ENCODE results near the gene MFSD12. TPM values are rescaled to one million over a fixed set of nuclear protein-coding genes. Genes with fewer than 3 reads are reported as not detected.

The MFSD12 gene
- polyA plus RNA-seq, 1 experiment, result 23.7 TPM

GRCh38 chr19:3535235-3535535 lies 22.2 kb downstream of the MFSD12 start:
- no peak overlapping the region for H3K27ac ChIP-seq (ENCODE audit: low read depth, low read length)
- ChIA-PET POLR2A (no interaction called here), CTCF (no interaction called here)
- no peak for TF ChIP-seq CTCF (IDR thresholded peaks at IDR 0.05; ENCODE audit: low read depth, low read length)
- H3K4me3 ChIP-seq (ENCODE audit: low read depth, low read length), result no peak overlapping the region
- no peaks in the 10 kb centered on the region for H3K27me3 ChIP-seq (ENCODE audit: control insufficient read depth, insufficient read depth, low read length)
- H3K9me3 ChIP-seq (ENCODE audit: control insufficient read depth, insufficient read depth, low read length), result peaks cover 5% of the 10 kb centered on the region; the same call in 1 of the 2 replicates
- DNase-seq (ENCODE audit: low read depth, low spot score), result no peak

GRCh38 chr19:3534375-3535234 lies 22.8 kb downstream of the MFSD12 start:
- ChIA-PET POLR2A (no interaction called here), CTCF (interaction anchor here (1.2 kb wide), 1 partner anchor 11 kb away, joined by 4 read pairs; no protein-coding TSS in a partner anchor)
- H3K27ac ChIP-seq (ENCODE audit: low read depth, low read length), result no peak overlapping the region
- no peak for TF ChIP-seq CTCF (IDR thresholded peaks at IDR 0.05; ENCODE audit: low read depth, low read length)
- H3K9me3 ChIP-seq (ENCODE audit: control insufficient read depth, insufficient read depth, low read length), result peaks cover 4% of the 10 kb centered on the region; the same call in 1 of the 2 replicates
- no peak for DNase-seq (ENCODE audit: low read depth, low spot score)
- H3K4me3 ChIP-seq (ENCODE audit: low read depth, low read length), result no peak overlapping the region
- H3K27me3 ChIP-seq (ENCODE audit: control insufficient read depth, insufficient read depth, low read length), result no peaks in the 10 kb centered on the region

GRCh38 chr19:3533563-3534216 lies 23.7 kb downstream of the MFSD12 start:
- no peak for TF ChIP-seq CTCF (IDR thresholded peaks at IDR 0.05; ENCODE audit: low read depth, low read length)
- POLR2A ChIA-PET, result no interaction called here
- Histone ChIP-seq H3K4me3 (ENCODE audit: low read depth, low read length) (no peak overlapping the region), H3K9me3 (ENCODE audit: control insufficient read depth, insufficient read depth, low read length) (no peaks in the 10 kb centered on the region), H3K27me3 (ENCODE audit: control insufficient read depth, insufficient read depth, low read length) (no peaks in the 10 kb centered on the region), H3K27ac (ENCODE audit: low read depth, low read length) (no peak overlapping the region)
- CTCF ChIA-PET, result interaction anchor here (1.2 kb wide), 1 partner anchor 11 kb away, joined by 4 read pairs; no protein-coding TSS in a partner anchor
- DNase-seq (ENCODE audit: low read depth, low spot score), result no peak

DNA sequence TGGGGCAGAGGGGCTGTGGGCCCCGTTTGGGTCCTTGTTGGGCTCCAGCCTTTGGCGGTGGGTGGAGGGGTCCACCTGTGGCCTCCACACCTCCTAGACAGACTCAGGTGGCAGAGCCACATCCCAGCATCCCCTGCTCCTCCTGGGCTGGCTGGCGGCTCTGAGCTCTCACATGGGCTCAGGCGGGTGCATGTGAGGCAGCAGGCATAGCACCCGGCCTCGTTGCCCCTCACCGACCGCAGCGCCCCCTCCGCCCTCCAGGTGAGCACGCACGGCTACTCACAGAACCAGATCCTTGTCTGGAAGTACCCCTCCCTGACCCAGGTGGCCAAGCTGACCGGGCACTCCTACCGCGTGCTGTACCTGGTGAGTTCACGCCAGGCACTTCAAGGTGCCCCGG lies 24.4 kb downstream of the MFSD12 start:
- CTCF ChIA-PET, result no interaction called here
- no peak for TF ChIP-seq CTCF (IDR thresholded peaks at IDR 0.05; ENCODE audit: low read depth, low read length)
- Histone ChIP-seq H3K27ac (ENCODE audit: low read depth, low read length) (no peak overlapping the region), H3K4me3 (ENCODE audit: low read depth, low read length) (no peak overlapping the region), H3K27me3 (ENCODE audit: control insufficient read depth, insufficient read depth, low read length) (no peaks in the 10 kb centered on the region), H3K9me3 (ENCODE audit: control insufficient read depth, insufficient read depth, low read length) (no peaks in the 10 kb centered on the region)
- POLR2A ChIA-PET, result no interaction called here
- DNase-seq (ENCODE audit: low read depth, low spot score), result no peak

DNA sequence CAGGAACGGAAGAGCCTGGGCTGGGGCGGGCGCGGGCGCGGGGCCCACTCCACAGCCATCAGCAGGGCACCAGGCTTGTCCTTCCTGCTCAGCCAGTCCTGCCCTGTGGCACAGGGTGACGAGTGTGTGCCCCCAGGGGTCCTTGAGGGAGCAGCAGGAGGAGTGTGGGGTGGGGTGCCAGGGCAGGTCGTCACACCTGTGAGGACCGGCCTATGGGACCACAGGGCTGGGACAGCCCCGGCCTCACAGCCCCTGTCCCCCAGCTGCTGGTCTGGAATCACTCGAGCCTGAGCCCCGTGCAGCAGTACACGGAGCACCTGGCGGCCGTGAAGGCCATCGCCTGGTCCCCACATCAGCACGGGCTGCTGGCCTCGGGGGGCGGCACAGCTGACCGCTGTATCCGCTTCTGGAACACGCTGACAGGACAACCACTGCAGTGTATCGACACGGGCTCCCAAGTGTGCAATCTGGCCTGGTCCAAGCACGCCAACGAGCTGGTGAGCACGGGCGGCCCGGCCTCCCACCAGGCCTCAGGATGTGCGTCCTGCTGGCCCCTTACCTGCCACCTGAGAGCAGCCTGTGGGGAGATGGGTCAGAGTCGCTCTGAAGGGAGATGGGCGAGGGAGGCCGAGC lies 25.1 kb downstream of the MFSD12 start:
- DNase-seq (ENCODE audit: low read depth, low spot score), result no peak
- Histone ChIP-seq H3K27me3 (ENCODE audit: control insufficient read depth, insufficient read depth, low read length) (no peaks in the 10 kb centered on the region), H3K4me3 (ENCODE audit: low read depth, low read length) (no peak overlapping the region), H3K9me3 (ENCODE audit: control insufficient read depth, insufficient read depth, low read length) (no peaks in the 10 kb centered on the region; the same call in 1 of the 2 replicates), H3K27ac (ENCODE audit: low read depth, low read length) (no peak overlapping the region)
- POLR2A ChIA-PET, result no interaction called here
- no peak for TF ChIP-seq CTCF (IDR thresholded peaks at IDR 0.05; ENCODE audit: low read depth, low read length)
- CTCF ChIA-PET, result no interaction called here

Data from AG04450 (cell line).